ENCODE measurements around the gene FGFR2. TPM values are rescaled to one million over a fixed set of nuclear protein-coding genes. Genes with fewer than 3 reads are reported as not detected.

FGFR2 gene
- total RNA-seq, 1 experiment from 2014 or later, result 135 TPM

DNA sequence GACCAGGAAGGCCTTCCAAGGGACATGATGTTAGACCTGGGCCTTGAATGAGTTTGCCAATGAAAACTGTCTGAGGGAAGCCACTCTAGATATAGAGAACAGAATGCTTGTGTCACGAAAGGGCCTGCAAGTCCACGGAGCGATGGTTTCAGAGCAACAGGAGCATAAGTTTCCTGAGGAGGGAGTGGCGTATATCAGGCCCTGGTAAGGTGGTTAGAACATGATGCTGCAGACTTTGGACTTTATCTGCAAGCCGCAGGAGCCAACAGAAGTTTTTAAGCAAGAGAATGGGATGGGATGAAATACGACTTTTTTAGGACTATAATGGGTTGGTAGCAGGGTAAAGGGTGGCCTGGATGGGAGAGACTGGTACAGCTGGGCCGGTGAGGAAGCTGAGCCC lies 136.0 kb downstream of the FGFR2 start:
- Histone ChIP-seq H3K4me1 (ENCODE audit: insufficient read depth, low read length) (peaks cover 16% of the 10 kb centered on the region; the same call in 1 of the 2 replicates), H3K23ac (ENCODE audit: insufficient read length, low read depth, low read length) (no peak overlapping the region), H3K79me1 (ENCODE audit: insufficient read depth, low read depth, low read length, poor library complexity, severe bottlenecking) (no peaks in the 10 kb centered on the region), H4K91ac (ENCODE audit: insufficient read length, low read depth, low read length) (no peak overlapping the region), H2BK15ac (ENCODE audit: low read depth, low read length) (no peak overlapping the region), H4K20me1 (ENCODE audit: control insufficient read depth, insufficient read depth, insufficient read length) (no peaks in the 10 kb centered on the region), H3T11ph (ENCODE audit: low read length) (no peak overlapping the region), H4K8ac (replicated peaks; ENCODE audit: insufficient read length, low read depth, low read length) (no peak overlapping the region), H3K18ac (ENCODE audit: insufficient read length, low read depth, low read length) (no peak overlapping the region), H2BK12ac (ENCODE audit: insufficient read length, low read depth, low read length) (no peak overlapping the region), H4K5ac (ENCODE audit: insufficient read length, low read depth, low read length) (no peak overlapping the region), H2AK5ac (ENCODE audit: insufficient read length, low read length) (no peak overlapping the region), H2BK120ac (ENCODE audit: low read depth, low read length, poor library complexity, severe bottlenecking) (no peak overlapping the region), H3K9ac (ENCODE audit: extremely low read depth, insufficient read length, low read length) (no peak overlapping the region), H2BK20ac (ENCODE audit: low read depth, low read length, poor library complexity, severe bottlenecking) (no peak overlapping the region), H3K14ac (ENCODE audit: insufficient read depth, low read length) (no peak overlapping the region), H3K4ac (ENCODE audit: low read depth, low read length) (no peak overlapping the region), H3K4me2 (ENCODE audit: insufficient read depth, insufficient read length, low read length) (no peak overlapping the region), H3K27me3 (ENCODE audit: insufficient read depth, low read length) (no peaks in the 10 kb centered on the region), H3K9me3 (ENCODE audit: control insufficient read depth, low read depth, low read length) (no peaks in the 10 kb centered on the region), H2BK5ac (ENCODE audit: insufficient read length, low read length) (no peak overlapping the region), H3K27ac (ENCODE audit: insufficient read length, low read depth, low read length) (no peak overlapping the region), H3K56ac (ENCODE audit: insufficient read length, low read depth, low read length) (no peak overlapping the region), H3K79me2 (ENCODE audit: insufficient read depth, low read length) (no peaks in the 10 kb centered on the region), H2AFZ (ENCODE audit: low read length) (no peak overlapping the region), H3K23me2 (ENCODE audit: insufficient read length, low read depth, low read length, poor library complexity, severe bottlenecking) (peaks cover 2% of the 10 kb centered on the region)
- peaks cover 4% of the 10 kb centered on the region for H3K27me3 Mint-ChIP-seq (ENCODE audit: low read depth)
- DNase-seq, result no peak
- peaks cover 35 to 39% of the 10 kb centered on the region in 2 experiments for H3K4me1 Mint-ChIP-seq
- no CpG with 5 or more reads among the region's 7 CpGs for WGBS (ENCODE audit: extremely low coverage, insufficient read length, low lambda C conversion rate)
- no peaks in the 10 kb centered on the region; a peak in 2 of 7 replicates for H3K36me3 Mint-ChIP-seq (ENCODE audit: insufficient read depth in 1 of 3, low read depth in 3 of 3)
- no peak overlapping the region; a peak in 1 of 5 replicates for H3K4me3 Mint-ChIP-seq
- no peak overlapping the region for H3K27ac Mint-ChIP-seq
- no peak for TF ChIP-seq CTCF (conservative IDR thresholded peaks at IDR 0.05)
- no peaks in the 10 kb centered on the region; a peak in 2 of 5 replicates for H3K9me3 Mint-ChIP-seq

Measured in H9 (cell line).